Non-pigmented ciliary epithelial cell (primary cell): ENCODE measurements around the gene MAP3K20.
"Not testable (repeated sequence)": the region's sequence is repeated elsewhere in the genome, so short reads cannot be mapped to it uniquely, and the experiment has no call there.

Experiments used
- DNase-seq: peaks from one replicate; pipeline ENCODE4 v3.0.0-alpha.2; 2010; ENCODE audit warnings: low read depth

The MAP3K20 gene

GRCh38 chr2:173087793-173088496 is 12.3 kb downstream of the MAP3K20 start:
- no peak for DNase-seq

GRCh38 chr2:173090276-173090877 is 14.7 kb downstream of the MAP3K20 start:
- no peak for DNase-seq

- DNase-seq = no peak
Measured at GRCh38 chr2:173090973-173091660, 15.5 kb downstream of the MAP3K20 start.

GRCh38 chr2:173091910-173092309 is 16.3 kb downstream of the MAP3K20 start:
- DNase-seq = no peak

GRCh38 chr2:173092844-173093402 is 17.3 kb downstream of the MAP3K20 start:
- no peak for DNase-seq

- DNase-seq = not testable (repeated sequence)
Measured at GRCh38 chr2:173093617-173094016, 18.0 kb downstream of the MAP3K20 start.

GRCh38 chr2:173094731-173095130 is 19.1 kb downstream of the MAP3K20 start:
- no peak for DNase-seq

- DNase-seq = no peak
Measured at GRCh38 chr2:173095356-173095755, 19.7 kb downstream of the MAP3K20 start.

- DNase-seq = no peak
Measured at GRCh38 chr2:173099271-173099670, 23.6 kb downstream of the MAP3K20 start.

GRCh38 chr2:173099804-173100203 is 24.2 kb downstream of the MAP3K20 start:
- no peak for DNase-seq

- no peak for DNase-seq
Measured at GRCh38 chr2:173101687-173102086, 26.0 kb downstream of the MAP3K20 start.

- no peak for DNase-seq
Measured at GRCh38 chr2:173104156-173104555, 28.5 kb downstream of the MAP3K20 start.

- DNase-seq = no peak
Measured at GRCh38 chr2:173106959-173107628, 31.4 kb downstream of the MAP3K20 start.

- no peak for DNase-seq
Measured at GRCh38 chr2:173107629-173108022, 32.0 kb downstream of the MAP3K20 start.

GRCh38 chr2:173109253-173110188 is 33.9 kb downstream of the MAP3K20 start:
- DNase-seq = peak; percentile 72

GRCh38 chr2:173117678-173118077 is 42.0 kb downstream of the MAP3K20 start:
- DNase-seq = no peak

- DNase-seq = no peak
Measured at GRCh38 chr2:173118395-173118794, 42.7 kb downstream of the MAP3K20 start.

- DNase-seq = no peak
Measured at GRCh38 chr2:173119069-173119807, 43.6 kb downstream of the MAP3K20 start.

GRCh38 chr2:173119944-173120343 is 44.3 kb downstream of the MAP3K20 start:
- DNase-seq = no peak

- DNase-seq = no peak
Measured at GRCh38 chr2:173122936-173123335, 47.3 kb downstream of the MAP3K20 start.

GRCh38 chr2:173124441-173124840 is 48.8 kb downstream of the MAP3K20 start:
- DNase-seq = no peak
